Astrocyte (in vitro differentiated cells and primary cell): Measurements from ENCODE around the gene EN2. TPM values are rescaled to one million over a fixed set of nuclear protein-coding genes. Genes with fewer than 3 reads are reported as not detected.

Experiments used
- DNase-seq: peaks from one replicate; pipeline ENCODE4 v3.0.0-alpha.2; 2010; ENCODE audit warnings: low read depth
- FAIRE-seq: peaks from 2 replicates; lab custom pipeline; 2011; peaks lifted over from hg19 to GRCh38; lab: Jason Lieb, UNC
- H2AFZ ChIP-seq: 2 replicates; pipeline ENCODE4 v1.6.0; 2012; ENCODE audit warnings: low read depth, low read length, inconsistent platforms
- H3K27ac ChIP-seq: 2 replicates; pipeline ENCODE4 v1.5.1; 2011; ENCODE audit warnings: low read depth, low read length, inconsistent platforms
- H3K27me3 ChIP-seq: 2 replicates; pipeline ENCODE4 v1.6.0; 2011; ENCODE audit warnings: low read length, inconsistent platforms; ENCODE audit not compliant: insufficient read depth
- H3K36me3 ChIP-seq: 2 replicates; pipeline ENCODE4 v1.5.1; 2011; ENCODE audit warnings: low read length, inconsistent platforms; ENCODE audit not compliant: insufficient read depth
- H3K4me1 ChIP-seq: 2 replicates; pipeline ENCODE4 v1.5.1; 2011; ENCODE audit warnings: low read length, inconsistent platforms; ENCODE audit not compliant: insufficient read depth
- H3K4me2 ChIP-seq: 2 replicates; pipeline ENCODE4 v1.6.0; 2012; ENCODE audit warnings: low read length, inconsistent platforms
- H3K4me3 ChIP-seq: 2 replicates; pipeline ENCODE4 v1.5.1; 2011; ENCODE audit warnings: low read depth, mild to moderate bottlenecking, low read length, inconsistent platforms; ENCODE audit not compliant: insufficient read depth
- H3K79me2 ChIP-seq: 2 replicates; pipeline ENCODE4 v1.6.0; 2012; ENCODE audit warnings: mild to moderate bottlenecking, low read length, inconsistent platforms; ENCODE audit not compliant: insufficient read depth
- H3K9ac ChIP-seq: 2 replicates; pipeline ENCODE4 v1.6.0; 2012; ENCODE audit warnings: mild to moderate bottlenecking, low read length, inconsistent platforms
- H3K9me3 ChIP-seq: 2 replicates; pipeline ENCODE4 v1.5.1; 2012; ENCODE audit warnings: low read depth, mild to moderate bottlenecking, low read length, inconsistent platforms; ENCODE audit not compliant: insufficient read depth
- H4K20me1 ChIP-seq: 2 replicates; pipeline ENCODE4 v1.6.0; 2012; ENCODE audit warnings: low read length, inconsistent platforms; ENCODE audit not compliant: insufficient read depth
- H3K27ac Mint-ChIP-seq: one replicate; pipeline ENCODE4 v1.8.0; 2021; ENCODE audit warnings: mild to moderate bottlenecking, mixed read lengths; ENCODE audit not compliant: unreplicated experiment
- H3K27me3 Mint-ChIP-seq: one replicate; pipeline ENCODE4 v1.8.0; 2021; ENCODE audit warnings: low read depth, mixed read lengths; ENCODE audit not compliant: unreplicated experiment
- H3K36me3 Mint-ChIP-seq: one replicate; pipeline ENCODE4 v1.8.0; 2021; ENCODE audit warnings: low read depth, mixed read lengths; ENCODE audit not compliant: unreplicated experiment
- H3K4me1 Mint-ChIP-seq: one replicate; pipeline ENCODE4 v1.8.0; 2021; ENCODE audit warnings: low read depth, mixed read lengths; ENCODE audit not compliant: unreplicated experiment
- H3K4me3 Mint-ChIP-seq: one replicate; pipeline ENCODE4 v1.8.0; 2021; ENCODE audit warnings: mild to moderate bottlenecking, moderate library complexity, mixed read lengths; ENCODE audit not compliant: unreplicated experiment
- H3K9me3 Mint-ChIP-seq: one replicate; pipeline ENCODE4 v1.8.0; 2021; ENCODE audit warnings: mild to moderate bottlenecking, mixed read lengths; ENCODE audit not compliant: unreplicated experiment
- EZH2 ChIP-seq: IDR thresholded peaks from 2 replicates; pipeline ENCODE4 v1.6.1; 2012; ENCODE audit warnings: mild to moderate bottlenecking, low read length, inconsistent platforms; ENCODE audit not compliant: insufficient read depth
- total RNA-seq: library from RNA; stranded (reverse); gene quantifications from 2 replicates; pipeline ENCODE4 v1.2.1, GENCODE V29; 2021
- TF ChIP-seq, protein P1 (sequence below): IDR thresholded peaks from 2 replicates; pipeline ENCODE4 v1.5.1; 2011; ENCODE audit warnings: low read depth, mild to moderate bottlenecking, inconsistent platforms, low read length, moderate library complexity; ENCODE audit not compliant: insufficient read depth

Gene EN2
- total RNA-seq, 1 donor from 2014 or later = not detected

DNA sequence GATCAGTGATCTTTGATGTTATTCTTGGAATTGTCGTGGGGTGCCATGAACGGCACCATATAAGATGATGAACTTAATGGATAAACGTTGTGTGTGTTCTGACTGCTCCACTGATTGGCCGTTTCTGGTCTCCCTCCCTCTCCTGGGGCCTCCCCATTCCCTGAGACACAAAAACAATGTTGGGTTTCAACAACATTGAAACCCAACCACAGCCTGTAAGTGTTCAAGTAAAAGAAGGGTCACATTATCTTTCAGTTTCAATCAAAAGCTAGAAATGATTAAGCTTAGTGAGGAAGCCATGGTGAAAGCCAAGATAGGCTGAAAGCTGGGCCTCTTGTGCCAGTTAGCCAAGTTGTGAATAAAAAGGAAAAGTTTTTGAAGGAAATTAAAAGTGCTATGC, 19.5 kb downstream of the EN2 start:
- Histone ChIP-seq H3K4me3 (no peak overlapping the region), H3K36me3 (no peaks in the 10 kb centered on the region), H3K79me2 (no peaks in the 10 kb centered on the region), H3K9me3 (peaks cover 9% of the 10 kb centered on the region), H3K27ac (no peak overlapping the region), H3K4me1 (no peaks in the 10 kb centered on the region), H3K4me2 (no peak overlapping the region), H4K20me1 (no peaks in the 10 kb centered on the region), H2AFZ (no peak overlapping the region), H3K27me3 (peaks cover 17% of the 10 kb centered on the region), H3K9ac (no peak overlapping the region)
- no peak overlapping the region for H3K4me3 Mint-ChIP-seq
- H3K9me3 Mint-ChIP-seq = peaks cover 31% of the 10 kb centered on the region
- H3K4me1 Mint-ChIP-seq = peaks cover 7% of the 10 kb centered on the region
- H3K36me3 Mint-ChIP-seq = peaks cover 3% of the 10 kb centered on the region
- H3K27me3 Mint-ChIP-seq = peaks cover 86% of the 10 kb centered on the region
- FAIRE-seq (no peak), DNase-seq (no peak)
- no peak for TF ChIP-seq EZH2
- TF ChIP-seq, protein P1, sequence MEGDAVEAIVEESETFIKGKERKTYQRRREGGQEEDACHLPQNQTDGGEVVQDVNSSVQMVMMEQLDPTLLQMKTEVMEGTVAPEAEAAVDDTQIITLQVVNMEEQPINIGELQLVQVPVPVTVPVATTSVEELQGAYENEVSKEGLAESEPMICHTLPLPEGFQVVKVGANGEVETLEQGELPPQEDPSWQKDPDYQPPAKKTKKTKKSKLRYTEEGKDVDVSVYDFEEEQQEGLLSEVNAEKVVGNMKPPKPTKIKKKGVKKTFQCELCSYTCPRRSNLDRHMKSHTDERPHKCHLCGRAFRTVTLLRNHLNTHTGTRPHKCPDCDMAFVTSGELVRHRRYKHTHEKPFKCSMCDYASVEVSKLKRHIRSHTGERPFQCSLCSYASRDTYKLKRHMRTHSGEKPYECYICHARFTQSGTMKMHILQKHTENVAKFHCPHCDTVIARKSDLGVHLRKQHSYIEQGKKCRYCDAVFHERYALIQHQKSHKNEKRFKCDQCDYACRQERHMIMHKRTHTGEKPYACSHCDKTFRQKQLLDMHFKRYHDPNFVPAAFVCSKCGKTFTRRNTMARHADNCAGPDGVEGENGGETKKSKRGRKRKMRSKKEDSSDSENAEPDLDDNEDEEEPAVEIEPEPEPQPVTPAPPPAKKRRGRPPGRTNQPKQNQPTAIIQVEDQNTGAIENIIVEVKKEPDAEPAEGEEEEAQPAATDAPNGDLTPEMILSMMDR = no peak
- H3K27ac Mint-ChIP-seq = no peak overlapping the region

- no peaks in the 10 kb centered on the region for H3K4me1 Mint-ChIP-seq
- Histone ChIP-seq H3K4me1 (no peaks in the 10 kb centered on the region), H3K9ac (no peak overlapping the region), H4K20me1 (no peaks in the 10 kb centered on the region), H3K27ac (no peak overlapping the region), H2AFZ (no peak overlapping the region), H3K4me3 (no peak overlapping the region), H3K36me3 (no peaks in the 10 kb centered on the region), H3K27me3 (no peaks in the 10 kb centered on the region), H3K9me3 (peaks cover 6% of the 10 kb centered on the region), H3K4me2 (no peak overlapping the region), H3K79me2 (no peaks in the 10 kb centered on the region)
- TF ChIP-seq EZH2 = no peak
- TF ChIP-seq, protein P1 = no peak
- H3K27ac Mint-ChIP-seq = no peak overlapping the region
- H3K36me3 Mint-ChIP-seq = no peaks in the 10 kb centered on the region
- DNase-seq = no peak
- peaks cover 11% of the 10 kb centered on the region for H3K9me3 Mint-ChIP-seq
- FAIRE-seq = no peak
- no peak overlapping the region for H3K4me3 Mint-ChIP-seq
- H3K27me3 Mint-ChIP-seq = peaks cover 88% of the 10 kb centered on the region
These were observed 23.8 kb downstream of the EN2 start for GRCh38 chr7:155481764-155482163.

GRCh38 chr7:155482511-155483183, 24.7 kb downstream of the EN2 start:
- no peak overlapping the region for H3K27ac Mint-ChIP-seq
- DNase-seq (no peak), FAIRE-seq (no peak)
- H3K4me2 ChIP-seq = no peak overlapping the region
- H3K36me3 Mint-ChIP-seq = no peaks in the 10 kb centered on the region
- TF ChIP-seq, protein P1 = no peak
- no peaks in the 10 kb centered on the region for H3K79me2 ChIP-seq
- H3K9ac ChIP-seq = no peak overlapping the region
- peaks cover 87% of the 10 kb centered on the region for H3K27me3 Mint-ChIP-seq
- H3K9me3 Mint-ChIP-seq = peaks cover 10% of the 10 kb centered on the region
- peaks cover 6% of the 10 kb centered on the region for H3K9me3 ChIP-seq
- H3K4me1 Mint-ChIP-seq = no peaks in the 10 kb centered on the region
- no peak overlapping the region for H2AFZ ChIP-seq
- H3K36me3 ChIP-seq = no peaks in the 10 kb centered on the region
- no peaks in the 10 kb centered on the region for H3K27me3 ChIP-seq
- H3K4me3 ChIP-seq = no peak overlapping the region
- no peaks in the 10 kb centered on the region for H3K4me1 ChIP-seq
- no peak overlapping the region for H3K27ac ChIP-seq
- no peaks in the 10 kb centered on the region for H4K20me1 ChIP-seq
- no peak overlapping the region for H3K4me3 Mint-ChIP-seq
